GM15510 (cell line): ENCODE results near the gene INPP1.

Experiments
- POLR2A ChIP-seq: IDR thresholded peaks from 3 replicates; pipeline ENCODE4 v1.6.1; 2011; ENCODE audit warnings: borderline replicate concordance; ENCODE audit not compliant: insufficient read length; ENCODE audit errors: extremely low read depth

The INPP1 gene

DNA sequence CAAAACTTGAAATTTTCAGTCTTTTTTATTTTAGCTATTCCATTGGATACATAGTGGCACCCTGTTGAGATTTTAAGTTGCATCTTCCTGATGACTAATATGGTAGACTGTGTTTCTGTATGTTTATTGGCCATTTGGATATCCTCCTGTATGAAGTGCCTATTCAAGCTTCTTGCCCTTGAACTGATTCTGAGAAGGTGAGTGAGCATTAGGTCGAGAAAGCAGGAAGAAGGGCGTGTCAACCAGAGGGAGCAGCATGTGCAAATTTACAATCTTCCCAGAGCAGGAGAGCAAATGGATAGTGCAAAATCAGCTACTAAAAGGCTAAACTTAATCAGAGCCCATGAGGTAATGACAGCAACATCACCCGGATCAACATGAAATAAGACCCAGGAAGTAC, 8.6 kb downstream of the INPP1 start:
- TF ChIP-seq POLR2A: no peak

DNA sequence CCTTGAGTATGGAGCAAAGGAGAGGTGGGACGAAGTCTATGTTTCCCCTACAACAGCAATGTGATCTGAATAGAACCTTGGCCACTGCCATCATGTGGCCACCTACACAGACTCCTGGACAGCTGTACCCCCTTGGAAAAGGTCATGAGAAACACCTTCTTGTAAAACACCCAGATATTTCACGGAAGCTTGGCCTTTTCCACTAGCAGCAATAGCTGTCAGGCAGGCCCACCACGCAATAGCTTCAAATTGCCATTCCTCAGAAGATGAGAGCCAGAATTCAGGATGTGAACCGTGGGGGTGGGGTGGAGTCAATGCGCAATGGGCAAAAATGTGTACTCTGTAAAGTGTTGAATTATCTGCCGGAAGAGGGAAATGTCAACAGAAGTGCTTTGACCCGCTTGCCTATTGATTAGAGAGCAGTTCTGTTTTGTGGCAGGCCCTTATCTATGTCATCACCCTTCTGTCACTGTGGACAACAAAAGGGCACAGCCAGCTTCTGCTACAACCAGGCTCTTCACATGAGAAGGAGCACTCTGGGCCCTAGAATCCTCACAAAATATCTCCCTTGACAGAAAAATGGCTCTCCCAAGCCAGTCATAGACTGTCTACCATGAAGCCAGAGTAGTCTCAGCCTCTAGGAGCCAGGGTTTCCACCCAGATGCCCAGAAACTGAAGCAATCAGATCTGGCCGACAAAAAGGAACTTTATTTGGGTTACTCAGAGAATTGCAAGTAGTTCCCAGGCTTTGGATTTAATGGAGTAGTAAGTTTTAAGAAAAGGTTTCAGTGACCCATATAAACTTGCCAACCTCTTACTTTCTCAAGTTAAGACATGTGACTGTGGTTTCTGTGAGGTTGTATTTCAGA, 9.5 kb downstream of the INPP1 start:
- no peak for TF ChIP-seq POLR2A

DNA sequence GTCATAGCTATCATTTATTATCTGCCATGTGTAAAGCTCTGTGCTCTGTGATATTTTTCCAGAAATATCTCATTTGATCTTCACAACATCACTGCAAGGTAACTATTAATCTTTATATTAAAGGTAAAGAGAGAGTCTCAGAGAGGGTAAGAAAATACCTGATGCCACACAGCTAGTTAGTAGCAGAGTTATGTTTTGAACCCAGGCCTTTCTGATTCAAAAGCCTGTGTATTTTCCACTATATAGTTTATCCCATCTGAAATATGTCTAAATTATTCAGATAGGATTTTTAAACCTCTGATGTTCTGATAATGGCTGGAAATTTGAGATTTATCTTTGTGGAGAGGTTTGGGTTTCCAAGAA, 10.1 kb downstream of the INPP1 start:
- no peak for TF ChIP-seq POLR2A

DNA sequence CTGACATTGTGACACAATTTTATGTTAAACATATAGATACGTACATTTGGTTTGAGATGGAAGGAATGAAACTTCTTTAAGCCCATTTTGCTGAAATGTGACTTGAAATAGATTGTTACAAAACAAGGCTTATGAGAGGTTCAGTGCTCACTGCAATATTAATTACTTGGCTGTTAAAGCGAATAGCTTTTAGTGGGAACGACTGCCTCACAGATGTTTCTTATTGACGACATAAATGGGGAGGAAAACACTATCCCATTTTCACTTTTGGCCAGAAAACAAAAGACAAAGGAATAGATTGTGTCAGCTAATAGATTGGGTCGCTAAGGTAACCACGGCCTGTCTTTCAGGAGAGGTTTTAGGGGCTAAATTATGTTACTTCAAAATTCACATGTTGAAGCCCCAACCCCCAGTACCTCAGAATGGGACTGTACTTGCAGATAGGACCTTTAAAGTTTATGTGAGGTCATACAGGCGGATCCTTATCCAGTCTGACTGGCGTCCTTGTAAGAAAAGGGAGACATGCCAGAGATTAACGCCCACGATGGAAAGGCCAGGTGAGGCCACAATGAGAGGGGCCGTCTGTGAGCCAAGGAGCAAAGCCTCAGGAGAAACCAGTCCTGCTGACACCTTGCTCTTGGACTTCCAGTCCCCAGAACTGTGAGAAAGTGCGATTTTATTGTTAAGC, 10.8 kb downstream of the INPP1 start:
- no peak for TF ChIP-seq POLR2A

DNA sequence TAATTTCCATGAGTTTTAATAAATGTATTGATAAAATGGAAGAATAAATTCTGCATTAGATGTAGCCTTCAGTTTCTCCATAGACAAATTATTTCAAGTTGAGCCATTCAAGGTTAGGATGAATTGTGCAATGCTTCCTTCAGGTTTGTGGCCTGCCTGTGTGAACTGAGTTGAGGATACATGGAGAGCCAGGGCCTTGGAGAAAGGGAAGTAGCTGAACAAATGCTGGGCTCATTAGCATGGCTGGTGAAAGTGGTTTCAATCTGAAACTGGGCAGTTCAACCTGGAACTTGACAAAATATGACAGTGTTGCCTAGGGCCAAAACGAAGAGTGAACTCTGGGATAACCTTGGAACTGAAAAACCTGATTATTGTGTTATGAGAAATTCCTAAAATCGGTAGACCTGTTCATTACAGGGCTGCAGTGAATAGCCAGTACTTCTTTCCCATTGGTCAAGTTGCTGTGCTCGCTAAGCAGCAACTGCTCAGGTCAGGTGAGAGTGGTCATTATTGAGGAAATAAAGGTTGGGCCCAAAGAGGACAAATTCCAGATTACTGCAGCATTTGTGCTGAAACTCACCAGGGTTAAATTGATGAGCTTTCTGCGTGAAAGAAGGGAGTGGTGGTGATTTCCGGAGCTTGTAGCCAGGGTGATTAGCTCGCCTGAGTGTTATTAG, 12.7 kb downstream of the INPP1 start:
- no peak for TF ChIP-seq POLR2A

DNA sequence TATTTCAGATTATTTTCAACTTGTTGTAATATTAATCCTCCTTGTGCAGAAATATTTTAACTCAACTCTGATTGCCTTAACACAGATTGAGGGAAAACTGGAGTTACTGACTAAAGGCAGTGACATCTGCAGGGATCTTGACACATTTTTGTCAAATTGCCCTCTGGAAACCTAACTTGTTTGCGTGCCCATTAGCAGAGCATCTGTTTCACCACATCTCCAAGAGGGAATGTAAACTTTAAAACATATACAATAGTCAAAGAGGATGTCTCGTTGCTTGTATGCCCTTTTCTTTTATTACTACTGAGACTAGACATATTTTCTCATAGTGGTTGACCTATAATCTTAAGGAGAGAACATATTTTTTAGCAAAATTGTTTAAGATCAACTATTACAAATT, 14.2 kb downstream of the INPP1 start:
- TF ChIP-seq POLR2A: no peak

DNA sequence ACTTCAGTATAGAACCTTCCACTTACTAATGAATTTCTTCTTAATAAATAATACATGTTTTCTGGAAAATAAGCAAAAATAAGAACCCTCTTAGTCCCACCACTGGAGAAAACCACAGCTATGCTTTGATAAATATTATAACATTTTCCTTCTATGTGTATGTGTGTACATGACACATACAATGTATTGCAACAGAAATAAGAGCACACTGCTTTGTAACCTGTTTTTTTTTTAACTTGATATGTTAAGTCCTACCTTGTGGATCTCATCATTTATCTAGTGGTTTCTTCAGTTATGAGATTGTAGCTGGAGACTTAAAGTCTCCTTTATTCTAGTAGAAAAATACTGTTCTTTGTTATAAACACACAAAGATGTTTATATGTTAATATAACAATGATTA, 17.2 kb downstream of the INPP1 start:
- TF ChIP-seq POLR2A: no peak

DNA sequence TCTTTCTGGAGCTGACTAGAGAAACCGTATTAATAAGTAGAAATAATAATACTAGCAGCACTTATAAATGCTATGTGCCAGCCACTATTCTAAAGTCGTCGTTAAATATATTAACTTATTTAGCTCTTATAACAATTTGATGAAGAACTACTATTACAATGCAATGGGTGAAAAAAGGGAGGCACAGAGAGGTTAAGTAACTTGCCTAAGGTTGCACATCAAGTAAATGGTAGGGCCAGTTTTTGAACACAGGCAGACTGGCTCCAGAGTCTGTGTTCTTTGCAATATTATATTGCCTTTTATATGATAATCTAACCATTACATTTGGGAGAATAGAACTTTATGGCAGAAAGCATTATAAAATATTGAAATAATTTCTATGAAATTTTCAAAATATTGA, 17.6 kb downstream of the INPP1 start:
- no peak for TF ChIP-seq POLR2A

DNA sequence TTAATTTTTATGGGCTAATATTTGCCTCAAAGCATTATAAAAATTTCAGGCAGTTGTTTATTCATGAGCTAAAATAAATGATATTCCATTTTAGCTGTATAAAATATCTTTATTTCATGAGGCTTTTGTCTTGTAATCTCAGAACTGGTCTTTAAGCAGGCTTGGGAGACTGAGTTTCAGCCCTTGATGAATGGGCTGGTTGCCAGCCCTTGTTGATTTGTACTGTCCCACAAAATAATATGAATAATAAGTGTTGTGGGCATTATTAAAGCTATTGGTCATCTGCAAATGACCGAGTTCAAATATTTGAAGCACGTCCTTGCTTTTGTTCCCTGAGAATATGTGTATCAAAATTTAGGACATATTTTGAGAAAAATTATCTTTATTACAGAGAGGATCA, 18.2 kb downstream of the INPP1 start:
- no peak for TF ChIP-seq POLR2A

DNA sequence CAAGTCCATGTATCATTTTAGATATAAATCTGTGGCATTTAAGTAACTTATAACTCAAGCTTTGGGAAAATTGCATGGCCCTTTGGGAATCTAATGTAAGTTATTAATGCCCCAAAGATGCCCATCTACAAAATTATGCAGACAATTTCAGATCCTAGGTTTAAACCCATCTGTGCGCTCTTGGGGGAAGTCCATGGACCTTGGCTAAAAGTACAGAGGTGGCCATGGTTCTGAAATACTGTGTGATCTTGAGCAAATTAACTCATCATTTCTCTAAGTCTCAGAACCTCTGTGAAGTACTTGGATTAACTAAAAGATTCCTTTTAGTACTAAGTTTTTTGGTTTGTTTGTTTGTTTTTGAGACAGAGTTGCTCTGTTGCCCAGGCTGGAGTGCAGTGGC, 19.5 kb downstream of the INPP1 start:
- TF ChIP-seq POLR2A: no peak

DNA sequence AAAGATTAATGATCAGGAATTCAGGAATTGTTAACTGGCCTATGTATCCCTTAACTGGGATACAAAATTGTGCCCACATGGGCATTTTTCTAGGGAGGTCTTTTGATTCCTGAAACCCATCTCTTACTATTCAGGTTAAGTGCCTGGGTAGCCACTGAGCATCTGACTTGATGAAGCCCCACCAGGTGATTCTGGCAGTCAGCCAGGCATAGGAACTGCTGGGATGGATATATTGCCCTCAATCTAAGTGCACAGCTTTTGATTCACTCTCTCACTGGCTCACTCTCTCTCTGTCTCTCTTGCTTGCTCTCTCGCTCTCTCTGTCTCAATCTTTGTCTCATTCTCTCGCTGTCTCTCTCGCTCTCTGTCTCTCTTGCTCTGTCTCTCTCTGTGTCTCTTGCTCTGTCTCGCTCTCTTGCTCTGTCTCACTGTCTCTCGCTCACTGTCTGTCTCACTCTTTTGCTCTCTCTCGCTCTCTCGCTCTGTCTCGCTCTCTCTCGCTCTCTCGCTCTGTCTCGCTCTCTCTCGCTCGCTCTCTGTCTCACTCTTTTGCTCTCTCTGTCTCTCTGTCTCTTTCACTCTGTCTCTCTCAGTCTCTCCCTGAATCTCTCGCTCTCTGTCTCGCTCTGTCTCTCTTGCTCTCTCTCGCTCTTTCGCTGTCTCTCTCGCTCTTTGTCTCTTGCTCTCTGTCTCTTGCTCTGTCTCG, 22.3 kb downstream of the INPP1 start:
- TF ChIP-seq POLR2A: no peak

DNA sequence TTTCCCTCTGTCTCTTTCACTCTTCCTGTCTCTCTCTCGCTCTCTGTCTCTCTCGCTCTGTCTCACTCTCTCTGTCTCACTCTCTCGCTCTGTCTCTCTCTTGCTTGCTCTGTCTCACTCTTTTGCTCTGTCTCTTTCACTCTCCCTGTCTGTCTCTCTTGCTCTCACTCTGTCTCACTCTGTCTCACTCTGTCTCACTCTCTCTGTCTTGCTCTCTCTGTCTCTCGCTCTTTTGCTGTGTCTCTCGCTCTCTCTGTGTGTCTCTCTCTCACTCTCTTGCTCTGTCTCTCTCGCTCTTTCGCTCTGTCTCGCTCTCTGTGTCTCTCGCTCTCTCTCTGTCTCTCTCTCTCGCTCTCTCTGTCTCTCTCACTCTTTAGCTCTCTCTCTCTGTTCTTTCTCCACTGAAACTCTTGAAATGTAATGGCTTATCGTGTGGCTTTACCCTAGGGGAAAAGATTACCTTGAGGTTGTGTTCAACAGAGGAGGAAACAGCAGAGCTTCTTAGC, 22.9 kb downstream of the INPP1 start:
- no peak for TF ChIP-seq POLR2A

DNA sequence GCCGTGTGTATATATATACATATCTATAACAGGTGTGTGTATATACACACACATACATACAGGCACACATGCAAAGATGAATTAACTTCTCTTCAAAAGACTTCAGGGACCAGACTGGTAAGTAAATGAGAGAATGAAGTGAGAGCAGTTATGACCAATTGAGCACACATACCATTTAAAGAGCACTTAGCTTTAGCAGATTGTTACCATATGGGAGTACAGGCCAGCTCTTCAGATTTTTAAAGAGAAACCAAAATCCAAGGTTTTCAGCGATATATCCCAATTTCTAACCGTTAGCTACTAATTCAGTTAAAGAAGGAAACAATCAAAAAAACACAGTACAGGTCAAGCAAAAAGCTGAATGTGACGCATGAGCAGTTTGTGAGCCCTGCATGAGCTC, 23.7 kb downstream of the INPP1 start:
- no peak for TF ChIP-seq POLR2A

DNA sequence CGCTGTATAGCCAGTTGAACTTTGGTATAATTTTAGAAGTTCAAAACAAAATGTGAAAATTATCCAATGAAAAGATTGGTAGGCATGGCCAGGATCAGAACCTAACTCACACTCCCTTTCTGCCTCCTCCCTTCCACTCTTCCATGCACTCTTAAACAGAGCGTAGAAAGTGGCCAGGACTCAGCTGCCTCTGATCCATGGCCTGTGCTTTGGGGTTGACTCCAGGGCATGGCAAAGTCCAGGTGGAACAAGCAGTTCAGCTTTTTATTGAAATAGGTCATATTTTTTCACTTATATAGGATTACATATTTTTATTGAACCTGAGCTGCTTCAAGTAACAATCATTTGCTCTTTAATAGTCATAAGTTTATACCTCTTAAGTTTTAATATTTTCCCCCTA, 26.2 kb downstream of the INPP1 start:
- TF ChIP-seq POLR2A: no peak

DNA sequence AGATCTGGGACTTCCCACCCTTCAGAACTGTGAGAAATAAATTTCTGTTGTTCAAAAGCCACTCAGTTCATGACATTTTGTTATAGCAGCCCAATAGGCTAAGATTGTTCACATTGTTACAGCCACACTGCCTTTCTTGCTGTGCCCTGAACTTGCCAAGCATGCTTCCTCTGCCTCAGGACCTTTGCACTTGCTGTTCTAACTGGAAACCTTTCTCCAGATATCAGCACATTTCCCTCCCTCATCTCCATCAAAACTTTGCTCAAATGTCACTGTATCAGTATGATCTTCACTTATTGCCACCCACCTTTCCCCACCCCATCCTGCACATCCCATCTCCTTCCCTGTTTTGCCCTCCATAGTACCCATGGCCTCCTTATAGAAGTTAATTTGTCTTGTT, 32.7 kb downstream of the INPP1 start:
- TF ChIP-seq POLR2A: no peak
